ENCODE data around the gene COL13A1. TPM values are rescaled to one million over a fixed set of nuclear protein-coding genes. Genes with fewer than 3 reads are reported as not detected.

The COL13A1 gene
- total RNA-seq, 1 experiment from 2014 or later = 3.6 TPM

GRCh38 chr10:69849825-69850224 is 48.1 kb downstream of the COL13A1 start:
- no peaks in the 10 kb centered on the region for H3K36me3 Mint-ChIP-seq (ENCODE audit: insufficient read depth in 1 of 3, low read depth in 3 of 3)
- no peak overlapping the region for H2BK5ac ChIP-seq (ENCODE audit: insufficient read length, low read length)
- H4K5ac ChIP-seq (ENCODE audit: insufficient read length, low read depth, low read length) = no peak overlapping the region
- H2BK12ac ChIP-seq (ENCODE audit: insufficient read length, low read depth, low read length) = no peak overlapping the region
- no peak overlapping the region for H3K4me3 Mint-ChIP-seq
- no peak overlapping the region for H3K56ac ChIP-seq (ENCODE audit: insufficient read length, low read depth, low read length)
- no peak overlapping the region for H3T11ph ChIP-seq (ENCODE audit: low read length)
- H2AK5ac ChIP-seq (ENCODE audit: insufficient read length, low read length) = no peak overlapping the region
- no peak overlapping the region for H3K23ac ChIP-seq (ENCODE audit: insufficient read length, low read depth, low read length)
- no peak overlapping the region for H3K14ac ChIP-seq (ENCODE audit: insufficient read depth, low read length)
- H3K4me1 ChIP-seq (ENCODE audit: insufficient read depth, low read length) = peaks cover 32% of the 10 kb centered on the region
- H4K20me1 ChIP-seq (ENCODE audit: control insufficient read depth, insufficient read depth, insufficient read length) = no peaks in the 10 kb centered on the region
- no peaks in the 10 kb centered on the region for H3K23me2 ChIP-seq (ENCODE audit: insufficient read length, low read depth, low read length, poor library complexity, severe bottlenecking)
- no peak overlapping the region for H2AFZ ChIP-seq (ENCODE audit: low read length)
- no peaks in the 10 kb centered on the region for H3K9me3 ChIP-seq (ENCODE audit: control insufficient read depth, low read depth, low read length)
- no peaks in the 10 kb centered on the region for H3K27me3 ChIP-seq (ENCODE audit: insufficient read depth, low read length)
- no peaks in the 10 kb centered on the region for H3K79me2 ChIP-seq (ENCODE audit: insufficient read depth, low read length)
- H3K18ac ChIP-seq (ENCODE audit: insufficient read length, low read depth, low read length) = no peak overlapping the region
- no peak overlapping the region for H3K9ac ChIP-seq (ENCODE audit: extremely low read depth, insufficient read length, low read length)
- peaks cover 1% of the 10 kb centered on the region for H3K27me3 Mint-ChIP-seq (ENCODE audit: low read depth)
- H3K27ac Mint-ChIP-seq = no peak overlapping the region
- H2BK15ac ChIP-seq (ENCODE audit: low read depth, low read length) = no peak overlapping the region
- WGBS (ENCODE audit: extremely low coverage, insufficient read length, low lambda C conversion rate) = no CpG with 5 or more reads among the region's 7 CpGs
- no peak overlapping the region for H2BK20ac ChIP-seq (ENCODE audit: low read depth, low read length, poor library complexity, severe bottlenecking)
- H3K79me1 ChIP-seq (ENCODE audit: insufficient read depth, low read depth, low read length, poor library complexity, severe bottlenecking) = no peaks in the 10 kb centered on the region
- no peak overlapping the region for H3K4ac ChIP-seq (ENCODE audit: low read depth, low read length)
- no peak overlapping the region for H2BK120ac ChIP-seq (ENCODE audit: low read depth, low read length, poor library complexity, severe bottlenecking)
- peaks cover 74 to 77% of the 10 kb centered on the region in 2 experiments for H3K4me1 Mint-ChIP-seq
- H4K8ac ChIP-seq (replicated peaks; ENCODE audit: insufficient read length, low read depth, low read length) = no peak overlapping the region
- no peak overlapping the region for H3K27ac ChIP-seq (ENCODE audit: insufficient read length, low read depth, low read length)
- no peak overlapping the region for H4K91ac ChIP-seq (ENCODE audit: insufficient read length, low read depth, low read length)
- H3K9me3 Mint-ChIP-seq = no peaks in the 10 kb centered on the region
- no peak for TF ChIP-seq CTCF (conservative IDR thresholded peaks at IDR 0.05)
- DNase-seq = no peak
- no peak overlapping the region for H3K4me2 ChIP-seq (ENCODE audit: insufficient read depth, insufficient read length, low read length)

Data from H9 (cell line).